Muscle of leg (tissue), 11 donors: Measurements from ENCODE around the gene BATF. TPM values are rescaled to one million over a fixed set of nuclear protein-coding genes. Genes with fewer than 3 reads are reported as not detected.

Experiments
- DNase-seq: peaks from one replicate; pipeline ENCODE4 v3.0.0; 2013
- H3K27ac ChIP-seq: one replicate; pipeline ENCODE4 v1.5.1; 2013; ENCODE audit warnings: mild to moderate bottlenecking, low read length, control low read depth
- H3K27me3 ChIP-seq: one replicate; pipeline ENCODE4 v1.6.1; 2013; ENCODE audit warnings: low read length; ENCODE audit not compliant: control insufficient read depth, insufficient read depth
- H3K36me3 ChIP-seq: one replicate; pipeline ENCODE4 v1.6.1; 2013; ENCODE audit warnings: low read length; ENCODE audit not compliant: control insufficient read depth, insufficient read depth
- H3K4me1 ChIP-seq: one replicate; pipeline ENCODE4 v1.6.1; 2013; ENCODE audit warnings: low read length; ENCODE audit not compliant: control insufficient read depth, insufficient read depth
- H3K4me3 ChIP-seq: one replicate; pipeline ENCODE4 v1.5.1; 2013; ENCODE audit warnings: low read length, control low read depth
- H3K9me3 ChIP-seq: replicated peaks from 2 replicates; pipeline ENCODE4 v1.6.1; 2013; ENCODE audit warnings: low read depth, low read length; ENCODE audit not compliant: control insufficient read depth
- WGBS: methylation state at CpG from one replicate; pipeline ENCODE4 v1.1.5; 2013; ENCODE audit warnings: missing lambda C conversion rate; ENCODE audit not compliant: insufficient coverage; 5-methylcytosine and 5-hydroxymethylcytosine counted together
- polyA plus RNA-seq, 8 donors: library from polyadenylated mRNA; unstranded; fragments of 120-200 nt; gene quantifications; one replicate each; pipeline versions ENCODE4 v1.2.1 to v1.2.3, GENCODE V29; 2013; ENCODE audit warnings: inconsistent platforms in 1 of 8, low replicate concordance in 1 of 8; ENCODE audit not compliant: insufficient read length in 8 of 8, insufficient read depth in 1 of 8
- total RNA-seq: library from RNA; stranded (reverse); fragments of 120-200 nt; gene quantifications from one replicate; pipeline ENCODE4 v1.2.4, GENCODE V29; 2013

Gene BATF
- total and polyA plus RNA-seq, 9 donors, result 0.34 to 1.2 (median 0.57) TPM

DNA sequence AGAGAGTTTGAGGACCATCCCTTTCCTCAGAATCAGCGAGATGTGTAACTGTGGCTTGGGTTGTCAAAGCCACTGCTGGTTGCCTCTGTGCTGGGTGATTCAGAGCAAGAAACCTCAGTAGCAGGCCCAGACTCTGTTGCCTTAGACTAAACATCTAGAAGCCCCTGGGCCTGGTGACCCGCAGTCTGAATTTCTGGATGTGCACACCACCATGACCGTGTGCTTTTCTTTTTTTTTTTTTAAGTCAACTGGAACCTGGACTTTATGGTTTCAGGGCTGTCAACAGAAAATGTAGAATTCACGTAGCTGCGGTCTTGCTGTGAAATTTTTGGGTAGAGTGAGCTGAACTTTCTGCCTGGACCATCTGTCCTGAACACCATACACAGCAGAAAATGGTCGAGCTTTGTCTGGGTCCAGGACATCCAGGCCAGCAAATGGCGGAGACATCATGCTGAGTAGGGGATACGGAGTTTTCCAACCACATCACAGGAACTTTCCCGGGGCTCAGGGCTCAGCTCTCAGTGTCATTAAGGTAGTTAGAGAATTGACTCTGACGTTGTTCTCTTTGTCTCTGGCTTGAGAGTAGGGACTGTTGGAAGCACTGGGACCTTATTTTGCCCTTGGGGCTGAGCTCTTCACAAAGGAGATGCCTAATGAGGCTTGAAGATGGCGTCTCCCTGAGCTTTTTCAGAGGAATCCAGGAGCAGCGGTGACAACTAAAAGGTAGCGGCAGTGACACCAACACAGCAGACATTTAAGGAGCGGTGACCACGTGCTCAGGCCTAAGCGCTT, 23.0 kb upstream of the BATF start:
- H3K4me1 ChIP-seq, result no peaks in the 10 kb centered on the region
- H3K27me3 ChIP-seq, result no peaks in the 10 kb centered on the region
- no peaks in the 10 kb centered on the region for H3K36me3 ChIP-seq
- H3K27ac ChIP-seq, result no peak overlapping the region
- H3K4me3 ChIP-seq, result no peak overlapping the region
- H3K9me3 ChIP-seq, result no peaks in the 10 kb centered on the region
- no peak for DNase-seq
- 88% methylated on average over 7 of the region's 16 CpGs for WGBS

DNA sequence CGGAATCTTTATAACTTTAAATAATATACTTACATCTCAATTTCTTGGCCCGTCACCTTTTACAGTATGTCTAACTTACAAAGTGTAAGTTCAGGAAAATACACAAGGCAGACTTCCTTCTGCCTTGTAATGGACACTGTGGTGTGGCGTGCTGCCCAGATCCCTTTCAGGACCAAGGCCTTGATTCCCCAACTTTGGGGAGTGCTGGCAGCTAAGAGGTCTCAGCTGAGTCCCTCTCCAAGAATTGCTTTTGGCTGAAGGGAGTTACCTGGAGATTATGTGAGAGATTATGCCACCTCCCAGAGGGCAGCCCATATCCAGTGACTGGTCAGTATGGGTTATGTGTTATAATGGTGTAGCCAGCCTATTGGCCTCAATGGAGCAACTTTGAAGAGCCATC, 21.2 kb upstream of the BATF start:
- no peaks in the 10 kb centered on the region for H3K36me3 ChIP-seq
- WGBS, result 100% methylated on average over 1 of the region's 3 CpGs
- DNase-seq, result no peak
- H3K27me3 ChIP-seq, result no peaks in the 10 kb centered on the region
- no peaks in the 10 kb centered on the region for H3K4me1 ChIP-seq
- no peak overlapping the region for H3K27ac ChIP-seq
- no peaks in the 10 kb centered on the region for H3K9me3 ChIP-seq
- H3K4me3 ChIP-seq, result no peak overlapping the region

DNA sequence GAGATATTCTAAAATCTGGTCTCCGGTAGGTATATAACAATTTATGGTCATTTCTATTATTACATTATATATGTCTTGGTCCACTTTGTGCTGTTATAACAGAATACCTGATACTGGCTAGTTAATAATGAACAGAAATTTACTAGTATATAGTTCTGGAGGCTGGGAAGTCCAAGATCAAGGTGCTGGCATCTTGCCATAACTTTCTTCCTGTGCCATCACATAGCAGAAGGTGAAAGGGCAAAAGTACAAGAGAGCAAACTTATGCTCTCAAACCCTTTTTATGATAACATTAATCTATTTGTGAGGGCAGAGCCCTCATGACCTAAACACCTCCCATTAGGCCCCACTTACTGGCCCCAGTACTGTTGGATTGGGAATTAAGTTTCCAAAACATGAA, 17.9 kb upstream of the BATF start:
- H3K36me3 ChIP-seq, result no peaks in the 10 kb centered on the region
- H3K9me3 ChIP-seq, result no peaks in the 10 kb centered on the region
- H3K27me3 ChIP-seq, result no peaks in the 10 kb centered on the region
- WGBS, result no CpG with 5 or more reads among the region's 1 CpG
- no peaks in the 10 kb centered on the region for H3K4me1 ChIP-seq
- no peak for DNase-seq
- no peak overlapping the region for H3K27ac ChIP-seq
- H3K4me3 ChIP-seq, result no peak overlapping the region

DNA sequence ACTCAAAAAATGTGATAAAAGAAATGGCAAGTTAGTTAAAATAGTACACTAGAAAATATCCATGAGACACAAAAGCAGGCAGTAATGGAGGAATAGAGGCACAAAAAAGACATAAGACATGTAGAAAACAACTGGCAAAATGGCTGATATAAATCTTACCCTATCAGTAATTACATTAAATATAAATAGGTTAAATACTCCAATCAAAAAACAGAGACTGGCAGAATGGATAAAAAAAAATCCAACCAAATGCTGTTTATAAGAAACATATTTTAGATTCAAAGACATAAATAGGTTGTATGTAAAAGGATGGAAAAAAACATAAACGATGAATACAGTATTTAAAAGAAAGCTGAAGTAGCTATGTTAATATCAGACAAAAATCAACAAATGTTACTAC, 15.3 kb upstream of the BATF start:
- no peak for DNase-seq
- Histone ChIP-seq H3K4me3 (no peak overlapping the region), H3K4me1 (no peaks in the 10 kb centered on the region), H3K9me3 (peaks cover 2% of the 10 kb centered on the region), H3K27me3 (no peaks in the 10 kb centered on the region), H3K36me3 (no peaks in the 10 kb centered on the region), H3K27ac (no peak overlapping the region)
- whole genome bisulfite sequencing, result no CpG with 5 or more reads among the region's 1 CpG

DNA sequence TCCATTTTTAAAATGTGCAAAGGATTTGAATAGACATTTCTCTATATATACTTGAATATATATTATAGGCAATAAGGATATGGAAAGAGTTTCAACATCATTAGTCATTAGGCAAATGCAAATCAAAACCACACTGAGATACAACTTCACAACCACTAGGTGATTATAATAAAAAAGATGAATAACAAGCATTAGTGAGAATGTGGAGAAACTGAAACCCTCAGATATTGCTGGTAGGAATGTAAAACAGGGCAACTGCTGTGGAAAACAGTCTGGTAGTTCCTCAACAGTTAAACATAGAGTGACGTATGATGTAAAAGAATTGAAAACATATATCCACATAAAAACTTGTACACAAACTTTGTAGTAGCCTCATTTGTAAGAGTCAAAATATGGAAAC, 11.7 kb upstream of the BATF start:
- Histone ChIP-seq H3K4me1 (peaks cover 4% of the 10 kb centered on the region), H3K4me3 (no peak overlapping the region), H3K27me3 (peaks cover 7% of the 10 kb centered on the region), H3K27ac (no peak overlapping the region), H3K36me3 (no peaks in the 10 kb centered on the region), H3K9me3 (peaks cover 2% of the 10 kb centered on the region)
- DNase-seq, result no peak
- WGBS, result no CpG with 5 or more reads among the region's 1 CpG

DNA sequence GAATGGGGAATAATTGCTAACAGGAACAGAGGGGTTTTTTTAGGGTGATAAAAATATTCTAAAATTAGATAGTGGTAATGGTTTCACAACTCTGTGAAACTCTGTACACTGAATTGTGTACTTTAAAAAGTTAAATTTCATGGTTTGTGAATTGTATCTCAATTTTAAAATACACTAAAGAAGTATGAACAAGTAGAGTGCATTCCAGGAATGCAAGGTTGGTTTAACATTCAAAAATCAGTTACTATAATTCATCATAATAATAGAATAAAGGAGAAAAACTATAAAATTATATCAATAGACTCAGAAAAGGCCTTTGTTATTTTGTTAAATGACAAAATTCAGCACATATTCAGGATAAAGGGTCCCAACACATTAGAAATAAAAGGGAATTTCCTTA, 11.1 kb upstream of the BATF start:
- no peak for DNase-seq
- Histone ChIP-seq H3K9me3 (peaks cover 2% of the 10 kb centered on the region), H3K27me3 (peaks cover 11% of the 10 kb centered on the region), H3K4me3 (no peak overlapping the region), H3K4me1 (peaks cover 9% of the 10 kb centered on the region), H3K27ac (no peak overlapping the region), H3K36me3 (no peaks in the 10 kb centered on the region)

DNA sequence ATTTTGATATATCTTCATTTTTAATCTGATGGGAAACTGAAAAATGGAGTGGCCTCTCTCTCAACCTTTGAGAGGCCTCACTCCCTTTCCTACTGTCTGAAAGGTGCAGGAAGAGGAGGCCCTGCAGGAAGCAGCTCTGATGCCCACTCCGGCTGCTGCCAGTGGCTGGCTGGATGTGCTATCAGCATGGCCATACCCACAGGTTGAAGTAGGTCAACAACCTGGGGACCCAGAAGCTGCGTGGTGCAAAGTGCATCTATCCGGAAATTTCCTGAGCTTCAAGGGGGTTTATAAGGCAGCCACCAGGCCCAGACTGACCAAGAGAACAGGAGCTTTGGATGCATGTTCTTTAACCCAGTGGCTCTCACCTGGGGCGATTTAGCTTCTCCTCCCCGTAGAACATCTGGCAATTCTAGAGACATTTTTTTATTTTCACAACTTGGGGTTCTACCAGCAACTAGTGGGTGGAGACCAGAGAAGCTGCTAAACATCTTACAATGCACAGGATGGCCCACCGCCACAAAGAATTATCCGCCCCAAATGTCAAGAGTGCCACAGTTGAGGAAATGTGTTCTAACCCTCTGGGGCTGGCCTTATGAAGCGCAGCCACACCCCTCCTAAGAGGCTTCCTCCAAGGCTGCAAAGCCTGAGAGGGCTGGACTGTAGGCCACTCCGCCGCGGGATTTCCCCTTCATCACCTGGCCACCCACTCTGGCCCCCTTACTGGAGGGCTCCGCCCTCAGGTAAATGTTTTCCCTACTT, 8.2 kb upstream of the BATF start:
- WGBS, result 87% methylated on average over 6 of the region's 12 CpGs
- peaks cover 2% of the 10 kb centered on the region for H3K9me3 ChIP-seq
- no peak overlapping the region for H3K27ac ChIP-seq
- H3K4me1 ChIP-seq, result peaks cover 9% of the 10 kb centered on the region
- H3K36me3 ChIP-seq, result no peaks in the 10 kb centered on the region
- no peak for DNase-seq
- no peak overlapping the region for H3K4me3 ChIP-seq
- peaks cover 14% of the 10 kb centered on the region for H3K27me3 ChIP-seq

DNA sequence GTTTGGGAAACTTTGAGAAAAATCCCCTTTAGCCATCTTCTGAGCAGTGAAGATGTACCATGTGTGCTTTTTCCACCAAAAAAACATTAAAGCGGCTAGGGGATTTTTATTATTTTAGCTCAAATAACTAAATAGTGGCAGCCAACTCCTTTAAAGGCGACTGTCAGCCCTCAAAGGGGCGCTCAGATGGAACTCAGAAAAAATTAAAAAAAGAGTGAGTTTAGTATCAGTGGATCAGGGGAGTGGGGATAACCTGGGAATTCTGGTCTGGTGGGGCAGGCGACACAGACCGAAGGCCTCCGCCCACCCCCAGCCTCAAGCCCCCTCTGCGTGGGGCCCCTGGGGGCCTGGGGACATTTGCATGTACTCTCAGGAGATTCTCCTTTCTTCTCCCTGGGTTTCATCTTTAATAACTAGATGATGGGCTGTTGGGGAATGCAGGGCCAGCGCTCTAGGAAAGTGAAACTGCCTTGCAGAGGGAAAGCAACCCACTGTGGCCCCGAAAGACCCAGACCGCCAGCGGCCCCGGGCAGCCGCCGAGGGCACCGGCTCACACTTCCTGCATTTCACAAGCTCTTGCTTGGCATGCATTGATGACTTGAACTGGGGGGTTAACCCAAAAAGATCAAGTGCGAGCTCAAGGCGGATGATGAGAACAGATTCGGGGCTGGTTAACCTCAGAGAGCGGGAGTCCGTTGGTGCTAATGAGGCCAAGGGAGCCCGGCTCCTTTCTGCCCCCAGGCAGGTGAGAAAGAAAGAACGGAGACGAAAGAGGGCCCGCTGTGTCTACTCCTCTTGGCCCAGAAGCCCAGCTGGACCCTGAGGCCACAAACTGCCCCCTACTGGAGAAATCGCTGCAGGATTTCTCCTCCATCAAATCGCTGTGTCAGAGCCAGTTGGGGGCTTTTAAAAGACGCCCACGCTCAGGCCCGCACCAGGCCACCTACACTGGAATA, 7.3 kb upstream of the BATF start:
- WGBS, result 44% methylated on average over 19 of the region's 29 CpGs
- Histone ChIP-seq H3K27me3 (peaks cover 14% of the 10 kb centered on the region), H3K27ac (no peak overlapping the region), H3K9me3 (peaks cover 2% of the 10 kb centered on the region), H3K4me1 (peaks cover 9% of the 10 kb centered on the region), H3K36me3 (no peaks in the 10 kb centered on the region), H3K4me3 (peak overlapping the region; percentile 37)
- peak; percentile 29 for DNase-seq

DNA sequence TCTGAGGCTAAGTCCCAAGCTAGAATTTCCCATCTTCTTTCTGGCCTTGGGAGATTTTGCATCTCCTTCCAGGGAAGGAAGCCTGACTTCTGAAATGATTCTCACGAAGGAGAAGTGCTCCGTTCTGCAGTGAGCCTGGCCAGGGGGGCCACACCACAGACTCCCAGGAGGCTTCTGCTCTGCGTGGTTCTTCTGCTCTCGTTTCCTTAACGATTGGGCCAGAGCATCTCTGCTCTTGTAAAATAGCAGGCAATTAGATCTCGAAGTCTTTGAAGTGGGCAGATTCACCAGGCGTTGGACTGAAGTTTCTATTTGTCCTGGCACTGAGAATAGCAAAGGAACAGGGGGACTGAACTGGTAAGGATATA, 6.7 kb upstream of the BATF start:
- Histone ChIP-seq H3K4me1 (peaks cover 9% of the 10 kb centered on the region), H3K27ac (no peak overlapping the region), H3K9me3 (peaks cover 2% of the 10 kb centered on the region), H3K36me3 (no peaks in the 10 kb centered on the region), H3K27me3 (peaks cover 17% of the 10 kb centered on the region), H3K4me3 (peak overlapping the region; percentile 37)
- DNase-seq, result peak; percentile 36
- 3% methylated on average over 6 of the region's 7 CpGs for WGBS

DNA sequence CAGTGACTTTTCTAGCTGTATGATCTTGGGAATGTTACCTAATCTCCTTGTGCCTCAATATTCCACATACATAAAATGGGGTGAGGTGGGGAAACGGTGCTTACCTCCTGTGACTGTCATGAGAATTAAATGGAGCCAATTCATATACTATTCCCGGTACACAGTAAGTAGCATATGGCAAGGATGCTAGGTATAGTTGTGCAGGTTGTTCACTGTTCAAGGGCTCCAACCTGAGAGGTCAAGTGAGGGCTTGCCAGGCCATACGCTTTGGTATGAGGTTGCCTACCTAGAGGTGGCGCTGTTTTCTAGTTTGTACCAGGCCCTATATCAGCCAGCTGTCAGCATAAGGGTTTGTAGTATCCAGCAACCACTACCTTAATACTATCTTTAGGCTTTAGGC, 3.6 kb upstream of the BATF start:
- no peaks in the 10 kb centered on the region for H3K36me3 ChIP-seq

More for the DNA sequence above, 3.6 kb upstream of the BATF start:
- H3K27me3 ChIP-seq, result peaks cover 31% of the 10 kb centered on the region
- H3K4me1 ChIP-seq, result peaks cover 14% of the 10 kb centered on the region
- no peak for DNase-seq
- no peaks in the 10 kb centered on the region for H3K9me3 ChIP-seq
- no peak overlapping the region for H3K27ac ChIP-seq
- WGBS, result no CpG with 5 or more reads among the region's 4 CpGs
- H3K4me3 ChIP-seq, result no peak overlapping the region
